GM13977 (cell line): ENCODE results near the gene RDH13.
"Not testable (repeated sequence)": the region's sequence is repeated elsewhere in the genome, so short reads cannot be mapped to it uniquely, and the experiment has no call there.

ENCODE experiments used
- DNase-seq: peaks from one replicate; pipeline ENCODE4 v3.0.0; 2012; ENCODE audit warnings: low spot score
- in situ Hi-C: fragments of 300-500 bp; cut with MboI; formaldehyde crosslinking; loops from one replicate; pipeline ENCODE4 v1.12.0; 2022; ENCODE audit warnings: low sequenced_read_pairs, low pct_unique_long_range_greater_than_20kb, mixed read lengths, inconsistent platforms; ENCODE audit not compliant: unreplicated experiment
- TF ChIP-seq, protein P1 (sequence below): IDR thresholded peaks from 2 replicates; pipeline ENCODE4 v1.5.1; 2012; ENCODE audit warnings: mild to moderate bottlenecking, control low read depth; ENCODE audit not compliant: insufficient read depth; ENCODE audit errors: extremely low read depth, missing control alignments

Gene RDH13

DNA sequence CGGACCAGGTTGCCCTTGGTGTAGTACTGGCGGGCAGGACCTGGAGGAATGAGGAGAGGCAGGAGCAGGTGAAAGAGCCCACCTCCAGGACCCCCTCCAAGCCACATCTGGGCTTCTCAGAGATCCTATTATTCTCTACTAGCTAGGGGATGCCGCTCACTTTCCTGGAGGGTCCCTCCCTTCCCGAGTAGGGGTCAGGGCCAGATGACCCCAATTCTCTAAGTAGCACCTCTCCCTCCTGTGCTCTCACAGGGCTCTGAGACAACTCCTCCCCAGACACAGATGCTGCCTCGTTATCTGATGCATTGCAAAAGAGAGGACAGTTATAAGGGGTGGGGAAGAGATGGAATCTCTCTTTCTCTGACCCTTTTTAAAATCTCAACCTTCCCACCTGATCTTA lies 47.8 kb downstream of the RDH13 start:
- DNase-seq, result no peak
- TF ChIP-seq, protein P1, sequence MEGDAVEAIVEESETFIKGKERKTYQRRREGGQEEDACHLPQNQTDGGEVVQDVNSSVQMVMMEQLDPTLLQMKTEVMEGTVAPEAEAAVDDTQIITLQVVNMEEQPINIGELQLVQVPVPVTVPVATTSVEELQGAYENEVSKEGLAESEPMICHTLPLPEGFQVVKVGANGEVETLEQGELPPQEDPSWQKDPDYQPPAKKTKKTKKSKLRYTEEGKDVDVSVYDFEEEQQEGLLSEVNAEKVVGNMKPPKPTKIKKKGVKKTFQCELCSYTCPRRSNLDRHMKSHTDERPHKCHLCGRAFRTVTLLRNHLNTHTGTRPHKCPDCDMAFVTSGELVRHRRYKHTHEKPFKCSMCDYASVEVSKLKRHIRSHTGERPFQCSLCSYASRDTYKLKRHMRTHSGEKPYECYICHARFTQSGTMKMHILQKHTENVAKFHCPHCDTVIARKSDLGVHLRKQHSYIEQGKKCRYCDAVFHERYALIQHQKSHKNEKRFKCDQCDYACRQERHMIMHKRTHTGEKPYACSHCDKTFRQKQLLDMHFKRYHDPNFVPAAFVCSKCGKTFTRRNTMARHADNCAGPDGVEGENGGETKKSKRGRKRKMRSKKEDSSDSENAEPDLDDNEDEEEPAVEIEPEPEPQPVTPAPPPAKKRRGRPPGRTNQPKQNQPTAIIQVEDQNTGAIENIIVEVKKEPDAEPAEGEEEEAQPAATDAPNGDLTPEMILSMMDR, result no peak
- in situ Hi-C loops, result no loop called here

DNA sequence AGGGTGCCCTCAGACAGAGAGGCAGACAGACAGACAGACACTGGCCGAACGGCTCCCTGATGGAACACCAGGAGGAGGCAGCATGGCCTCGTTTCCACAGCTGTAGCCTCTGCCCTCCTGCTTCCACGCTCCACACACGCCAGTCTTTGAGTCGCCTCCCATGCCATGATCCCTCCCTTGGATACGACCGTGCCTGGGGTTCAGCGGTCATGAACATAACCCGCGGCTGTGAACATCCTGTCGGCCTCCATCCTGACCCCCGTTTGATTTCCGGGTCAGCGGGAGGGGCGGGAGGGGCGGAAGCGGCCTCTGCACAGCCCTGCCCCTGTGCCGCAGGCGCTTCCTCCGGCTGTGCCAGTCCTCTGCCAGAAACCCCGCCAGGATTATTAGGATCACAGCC lies 48.2 kb downstream of the RDH13 start:
- in situ Hi-C loops, result no loop called here
- TF ChIP-seq, protein P1, result no peak
- no peak for DNase-seq

DNA sequence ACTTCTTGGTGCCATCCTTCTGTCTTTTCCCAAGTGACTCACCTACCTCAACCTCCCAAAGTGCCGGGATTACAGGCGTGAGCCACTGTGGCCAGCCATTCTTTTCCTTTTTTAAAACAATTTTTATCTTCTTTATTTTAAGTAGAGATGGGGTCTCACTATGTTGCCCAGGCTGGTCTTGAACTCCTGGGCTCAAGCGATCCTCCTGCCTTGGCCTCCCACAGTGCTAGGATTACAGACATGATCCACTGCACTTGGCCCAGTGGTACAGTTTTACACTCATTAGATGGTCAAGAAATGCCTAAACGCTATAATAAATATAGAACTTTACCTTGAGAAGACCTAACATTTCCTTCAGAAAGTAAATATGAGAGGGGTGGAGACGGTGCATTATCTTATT lies 49.4 kb downstream of the RDH13 start:
- no peak for DNase-seq
- in situ Hi-C loops, result no loop called here
- TF ChIP-seq, protein P1, result no peak

DNA sequence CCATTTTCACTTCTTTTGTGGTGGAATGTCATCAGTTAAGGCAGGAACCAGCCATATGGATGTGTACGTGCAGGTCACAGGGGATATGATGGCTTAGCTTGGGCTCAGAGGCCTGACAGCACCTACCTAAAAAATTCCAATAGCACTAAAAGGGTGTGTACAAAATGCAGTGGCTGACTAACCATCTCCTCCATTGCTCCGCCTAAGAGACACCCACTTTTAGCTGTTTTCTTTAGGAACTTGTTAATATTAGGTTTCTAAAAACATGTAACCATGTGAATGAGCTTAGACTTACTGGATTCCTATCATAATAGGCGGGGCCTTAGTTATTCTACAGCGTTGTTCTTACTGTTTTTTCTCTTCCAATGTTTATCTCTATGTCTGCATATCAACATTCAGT lies 50.6 kb downstream of the RDH13 start:
- in situ Hi-C loops, result no loop called here
- TF ChIP-seq, protein P1, result no peak
- no peak for DNase-seq

DNA sequence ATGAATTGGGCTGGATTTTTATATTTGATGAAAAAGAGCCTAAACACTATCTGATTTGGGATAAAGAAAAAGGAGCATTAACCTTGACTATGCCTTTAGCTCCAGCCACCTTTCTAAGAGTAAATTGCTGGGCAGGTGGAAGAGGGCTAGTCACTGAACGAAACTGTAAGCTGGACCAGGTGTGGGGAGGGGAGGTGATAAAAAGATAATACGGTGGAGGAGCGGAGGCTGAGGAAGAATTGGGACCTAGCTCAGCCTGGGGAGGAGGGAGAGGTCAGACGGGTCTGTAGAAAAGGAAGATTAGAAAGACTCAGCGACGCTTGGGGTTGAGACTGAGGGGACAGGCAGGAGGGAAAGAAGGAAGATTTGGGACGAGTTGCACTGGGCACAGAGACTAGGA lies 52.4 kb downstream of the RDH13 start:
- DNase-seq, in situ Hi-C loops: not testable (repeated sequence)

DNA sequence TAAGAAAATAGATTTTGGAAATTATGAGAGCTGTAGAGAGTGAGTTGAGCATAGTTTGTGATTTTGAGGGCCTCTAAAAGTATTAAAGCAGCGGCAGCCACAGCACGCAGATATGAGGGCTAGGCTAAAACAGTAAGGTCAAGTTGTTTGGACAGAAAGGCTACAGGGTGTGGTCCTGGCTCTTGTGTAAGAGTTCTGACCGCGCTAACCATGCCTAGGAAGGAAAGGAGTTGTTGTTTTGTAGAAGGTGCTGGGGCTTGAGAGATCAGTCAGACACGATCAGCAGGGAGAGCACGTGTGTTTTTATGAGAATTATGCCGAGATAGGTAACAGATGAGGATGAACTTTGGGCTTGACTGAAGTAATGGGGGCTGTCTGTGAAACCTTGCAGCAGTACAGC lies 54.2 kb downstream of the RDH13 start:
- in situ Hi-C loops, DNase-seq: not testable (repeated sequence)

DNA sequence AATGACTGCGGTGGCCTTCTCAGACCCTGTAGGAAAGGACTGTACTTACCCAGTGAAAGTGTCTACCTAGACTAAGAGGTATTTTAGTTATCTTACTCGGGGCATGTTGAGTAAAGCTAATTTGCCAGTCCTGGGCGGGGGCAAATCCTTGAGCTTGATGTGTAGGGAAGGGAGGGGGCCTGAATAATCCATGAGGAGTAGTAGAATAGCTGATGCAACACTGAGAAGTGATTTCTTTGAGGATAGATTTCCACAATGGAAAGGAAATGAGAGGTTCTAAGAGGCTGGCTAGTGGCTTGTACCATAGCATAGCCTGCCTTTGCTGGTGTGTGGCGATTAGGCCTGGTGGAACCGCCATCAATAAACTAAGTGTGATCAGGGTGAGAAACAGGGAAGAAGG lies 54.8 kb downstream of the RDH13 start:
- in situ Hi-C loops, DNase-seq: not testable (repeated sequence)

DNA sequence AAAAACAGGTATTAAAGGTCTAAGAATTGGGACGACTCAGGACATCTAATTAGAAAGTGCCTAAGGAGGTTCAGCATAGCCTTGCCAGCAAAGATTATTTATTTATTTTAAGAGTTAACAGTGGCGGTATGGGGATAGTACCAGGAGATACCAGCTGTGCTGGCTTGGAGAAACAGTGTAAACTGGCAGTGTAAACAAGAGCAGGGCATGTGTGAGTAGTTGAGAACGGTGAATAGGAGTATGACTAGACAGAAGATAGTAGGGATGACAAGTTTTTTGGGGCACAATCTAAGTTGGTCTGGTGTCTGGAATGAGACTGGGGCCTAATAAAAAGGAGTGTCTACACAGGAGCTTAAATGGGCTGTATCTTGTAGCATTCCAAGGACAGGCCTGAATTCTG lies 55.4 kb downstream of the RDH13 start:
- DNase-seq, in situ Hi-C loops: not testable (repeated sequence)

DNA sequence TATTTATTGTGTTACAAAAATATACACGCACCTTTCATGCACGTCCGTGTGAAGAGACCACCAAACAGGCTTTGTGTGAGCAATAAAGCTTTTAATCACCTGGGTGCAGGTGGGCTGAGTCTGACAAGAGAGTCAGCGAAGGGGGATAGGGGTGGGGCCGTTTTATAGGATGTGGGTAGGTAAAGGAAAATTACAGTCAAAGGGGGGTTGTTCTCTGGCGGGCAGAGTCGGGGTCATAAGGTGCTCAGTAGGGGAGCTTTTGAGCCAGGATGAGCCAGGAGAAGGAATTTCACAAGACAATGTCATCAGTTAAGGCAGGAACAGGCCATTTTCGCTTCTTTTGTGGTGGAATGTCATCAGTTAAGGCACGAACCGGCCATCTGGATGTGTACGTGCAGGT lies 56.2 kb downstream of the RDH13 start:
- DNase-seq, in situ Hi-C loops: not testable (repeated sequence)
